ENCODE results near the gene LRRC73.

Gene LRRC73

DNA sequence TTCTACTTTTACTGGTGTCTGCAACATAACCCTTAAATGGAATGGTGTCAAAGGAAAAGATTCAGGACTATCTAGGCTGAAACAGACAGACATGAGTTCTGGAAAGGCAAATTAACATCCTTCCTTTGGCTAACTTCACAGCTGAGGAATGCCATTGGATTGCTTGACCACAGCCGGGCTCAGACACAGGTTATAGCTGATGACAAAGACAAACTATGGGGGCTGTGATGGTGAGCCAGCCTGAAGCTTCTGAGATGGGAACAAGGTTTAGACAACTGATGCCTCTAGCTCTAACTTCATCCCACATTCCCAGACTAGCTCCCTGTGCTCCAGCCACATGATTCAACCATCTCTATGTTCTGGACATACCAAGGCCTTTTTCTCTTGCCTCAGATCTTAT, 22.1 kb upstream of the LRRC73 start:
- no peak overlapping the region for H3K4me3 ChIP-seq
- H3K27ac ChIP-seq, result no peak overlapping the region
- DNase-seq (ENCODE audit: low spot score), result no peak
- TF ChIP-seq CTCF (IDR thresholded peaks at IDR 0.05), result no peak

DNA sequence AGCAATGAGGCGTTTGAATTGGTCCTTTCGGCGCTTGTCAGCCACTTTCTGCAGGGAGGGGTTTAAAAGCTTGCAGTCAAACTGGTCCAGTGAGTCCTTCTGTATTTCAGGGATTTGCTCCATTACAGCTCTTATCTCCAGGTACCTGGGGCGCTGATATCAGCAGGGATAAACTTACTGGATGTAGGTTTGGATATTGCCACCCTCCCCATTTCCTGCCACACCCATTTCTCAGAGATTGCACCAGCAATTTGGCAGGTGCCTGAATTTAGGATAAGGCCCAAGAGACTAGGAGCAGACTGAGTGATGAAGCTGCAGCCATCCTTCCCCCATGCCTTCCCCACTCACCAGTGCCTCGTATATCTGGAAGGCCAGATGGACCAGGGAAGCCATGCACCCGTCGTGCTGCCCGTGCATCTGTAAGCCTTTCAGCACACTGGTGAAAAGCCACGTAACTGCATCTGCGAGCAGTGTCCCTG, 14.4 kb upstream of the LRRC73 start:
- no peak overlapping the region for H3K4me3 ChIP-seq
- H3K27ac ChIP-seq, result no peak overlapping the region
- DNase-seq (ENCODE audit: low spot score), result no peak
- TF ChIP-seq CTCF (IDR thresholded peaks at IDR 0.05), result no peak

GRCh38 chr6:43523284-43523683, 13.1 kb upstream of the LRRC73 start:
- no peak for DNase-seq (ENCODE audit: low spot score)
- TF ChIP-seq CTCF (IDR thresholded peaks at IDR 0.05), result no peak
- Histone ChIP-seq H3K27ac (no peak overlapping the region), H3K4me3 (no peak overlapping the region)

DNA sequence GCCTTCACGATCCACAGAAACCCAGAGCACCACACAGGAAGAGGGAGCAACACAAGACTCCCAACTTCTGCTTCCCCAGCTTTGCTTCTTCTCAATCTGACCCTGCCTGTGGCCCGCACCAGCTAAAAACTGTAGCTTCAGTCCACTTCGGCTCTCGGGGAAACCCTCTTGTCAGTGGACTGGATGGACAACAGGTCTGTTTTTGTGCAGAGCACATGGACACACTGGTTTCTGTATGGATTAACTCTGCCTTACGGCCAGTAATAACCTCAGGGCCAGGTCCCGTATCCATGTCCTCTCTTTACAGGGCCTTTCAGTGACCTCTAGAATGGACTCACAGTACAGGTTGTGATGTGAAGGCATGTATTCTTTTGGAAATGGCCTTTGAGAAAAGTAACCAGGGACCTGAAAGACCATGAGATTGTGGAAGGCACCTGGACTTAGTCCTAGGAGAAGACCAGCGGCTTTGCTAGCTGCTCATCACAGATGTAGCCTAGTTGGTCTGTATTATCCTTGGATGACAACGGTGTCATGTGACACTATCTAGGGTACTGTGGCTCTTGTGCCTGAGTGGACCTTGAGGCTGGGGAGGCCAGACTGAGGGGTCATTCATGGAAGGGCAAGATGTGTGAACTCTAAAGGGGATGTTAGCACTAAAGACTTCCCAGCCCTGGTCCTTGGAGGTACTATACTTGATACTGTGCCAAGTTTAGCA, 12.6 kb upstream of the LRRC73 start:
- DNase-seq (ENCODE audit: low spot score), result no peak
- H3K27ac ChIP-seq, result no peak overlapping the region
- no peak for TF ChIP-seq CTCF (IDR thresholded peaks at IDR 0.05)
- no peak overlapping the region for H3K4me3 ChIP-seq

DNA sequence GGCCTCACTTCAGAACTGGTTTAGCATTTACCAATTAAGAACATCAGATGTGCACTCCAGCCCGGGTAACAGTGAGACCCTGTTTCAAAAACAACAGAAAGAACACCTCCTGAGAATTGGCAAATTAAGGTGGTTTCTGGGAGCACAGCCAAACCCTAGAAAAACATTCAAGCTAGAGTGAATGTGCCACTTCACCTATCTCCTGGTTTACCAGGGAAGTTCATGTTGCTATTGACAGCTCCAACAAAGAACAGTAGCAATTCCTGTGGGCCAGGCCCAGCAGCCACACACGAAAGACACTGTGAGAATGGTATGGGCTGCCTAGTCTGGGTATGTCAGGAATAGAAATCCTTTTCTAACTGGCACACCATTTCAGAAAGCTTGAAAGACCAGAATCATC, 11.7 kb upstream of the LRRC73 start:
- no peak overlapping the region for H3K27ac ChIP-seq
- no peak for DNase-seq (ENCODE audit: low spot score)
- H3K4me3 ChIP-seq, result no peak overlapping the region
- no peak for TF ChIP-seq CTCF (IDR thresholded peaks at IDR 0.05)

- H3K4me3 ChIP-seq, result no peak overlapping the region
- no peak overlapping the region for H3K27ac ChIP-seq
- TF ChIP-seq CTCF (IDR thresholded peaks at IDR 0.05), result no peak
- DNase-seq (ENCODE audit: low spot score), result no peak
Observed at GRCh38 chr6:43520097-43520496, 10.0 kb upstream of the LRRC73 start.

Measured in coronary artery (tissue), 2 donors.